ENCODE measurements around the gene CEP128. TPM values are rescaled to one million over a fixed set of nuclear protein-coding genes. Genes with fewer than 3 reads are reported as not detected.

Gene CEP128
- total RNA-seq, 2 experiments from 2014 or later, result 71.9 to 137 TPM

GRCh38 chr14:80844872-80845271 is 96.7 kb downstream of the CEP128 start:
- Histone ChIP-seq H3K4me3 (ENCODE audit: low read depth, low read length, poor library complexity, severe bottlenecking) (no peak overlapping the region), H3K4me2 (ENCODE audit: low read length) (no peak overlapping the region), H3K79me2 (ENCODE audit: insufficient read depth, low read depth, low read length) (no peaks in the 10 kb centered on the region), H3K9me2 (ENCODE audit: insufficient read depth, low read length) (no peaks in the 10 kb centered on the region), H3K9me3 (ENCODE audit: low read length) (no peaks in the 10 kb centered on the region), H2AFZ (ENCODE audit: low read length) (no peak overlapping the region), H3K4me1 (ENCODE audit: insufficient read depth, low read length, poor library complexity, severe bottlenecking) (no peaks in the 10 kb centered on the region), H3K36me3 (ENCODE audit: insufficient read depth, low read length) (peaks cover 5% of the 10 kb centered on the region; the same call in 1 of the 2 replicates), H3K27ac (ENCODE audit: low read depth, low read length, poor library complexity, severe bottlenecking) (no peak overlapping the region), H4K20me1 (ENCODE audit: insufficient read depth, low read length) (no peaks in the 10 kb centered on the region)
- intact Hi-C loops (cut with micrococcal nuclease; ENCODE audit: unreplicated experiment), result loop anchor here (10.0 kb wide), 1 partner anchor 630 kb away; the partner anchor contains the start of gene DIO2
- no TSS peak for BruUV-seq (replicated peaks)
- CTCF ChIA-PET (ENCODE audit: unreplicated experiment), result no interaction called here
- TF ChIP-seq CTCF (conservative IDR thresholded peaks at IDR 0.05; ENCODE audit: low read length), result no peak
- TF ChIP-seq EZH2phosphoT487 (IDR thresholded peaks at IDR 0.05; ENCODE audit: borderline replicate concordance, low read depth, low read length), result no peak
- DNase-seq (ENCODE audit: low spot score), result no peak
- POLR2A ChIA-PET, result no interaction called here

GRCh38 chr14:80839743-80840142 is 101.8 kb downstream of the CEP128 start:
- H3K4me1 ChIP-seq (ENCODE audit: insufficient read depth, low read length, poor library complexity, severe bottlenecking), result no peaks in the 10 kb centered on the region
- H2AFZ ChIP-seq (ENCODE audit: low read length), result no peak overlapping the region
- no peak for DNase-seq (ENCODE audit: low spot score)
- intact Hi-C loops (cut with micrococcal nuclease; ENCODE audit: unreplicated experiment), result loop anchor here (10.0 kb wide), 1 partner anchor 625 kb away; the partner anchor contains the start of gene DIO2
- CTCF ChIA-PET (ENCODE audit: unreplicated experiment), result no interaction called here
- no peak for TF ChIP-seq EZH2phosphoT487 (IDR thresholded peaks at IDR 0.05; ENCODE audit: borderline replicate concordance, low read depth, low read length)
- no peak for TF ChIP-seq CTCF (conservative IDR thresholded peaks at IDR 0.05; ENCODE audit: low read length)
- POLR2A ChIA-PET, result interaction anchor here (0.6 to 1.7 kb wide), 7 partner anchors 8 to 1991 kb away, joined by 3 to 7 read pairs (median 4); no protein-coding TSS in a partner anchor
- BruUV-seq (replicated peaks), result TSS peak; percentile 18
- peaks cover 43% of the 10 kb centered on the region for H3K36me3 ChIP-seq (ENCODE audit: insufficient read depth, low read length)
- no peaks in the 10 kb centered on the region for H3K9me2 ChIP-seq (ENCODE audit: insufficient read depth, low read length)
- no peak overlapping the region for H3K27ac ChIP-seq (ENCODE audit: low read depth, low read length, poor library complexity, severe bottlenecking)
- no peak overlapping the region for H3K4me2 ChIP-seq (ENCODE audit: low read length)
- no peaks in the 10 kb centered on the region for H4K20me1 ChIP-seq (ENCODE audit: insufficient read depth, low read length)
- no peak overlapping the region for H3K4me3 ChIP-seq (ENCODE audit: low read depth, low read length, poor library complexity, severe bottlenecking)
- H3K9me3 ChIP-seq (ENCODE audit: low read length), result no peaks in the 10 kb centered on the region
- H3K79me2 ChIP-seq (ENCODE audit: insufficient read depth, low read depth, low read length), result no peaks in the 10 kb centered on the region

GRCh38 chr14:80809663-80810062 is 131.9 kb downstream of the CEP128 start:
- no peak overlapping the region for H2AFZ ChIP-seq (ENCODE audit: low read length)
- H3K4me2 ChIP-seq (ENCODE audit: low read length), result no peak overlapping the region
- DNase-seq (ENCODE audit: low spot score), result no peak
- no peak for TF ChIP-seq CTCF (conservative IDR thresholded peaks at IDR 0.05; ENCODE audit: low read length)
- no peak for TF ChIP-seq EZH2phosphoT487 (IDR thresholded peaks at IDR 0.05; ENCODE audit: borderline replicate concordance, low read depth, low read length)
- H3K4me3 ChIP-seq (ENCODE audit: low read depth, low read length, poor library complexity, severe bottlenecking), result no peak overlapping the region
- peaks cover 19% of the 10 kb centered on the region for H3K36me3 ChIP-seq (ENCODE audit: insufficient read depth, low read length)
- intact Hi-C loops (cut with micrococcal nuclease; ENCODE audit: unreplicated experiment), result no loop called here
- H3K79me2 ChIP-seq (ENCODE audit: insufficient read depth, low read depth, low read length), result no peaks in the 10 kb centered on the region
- H3K9me3 ChIP-seq (ENCODE audit: low read length), result no peaks in the 10 kb centered on the region
- ChIA-PET POLR2A (no interaction called here), CTCF (ENCODE audit: unreplicated experiment) (no interaction called here)
- no peaks in the 10 kb centered on the region for H3K9me2 ChIP-seq (ENCODE audit: insufficient read depth, low read length)
- H3K4me1 ChIP-seq (ENCODE audit: insufficient read depth, low read length, poor library complexity, severe bottlenecking), result no peaks in the 10 kb centered on the region
- no peak overlapping the region for H3K27ac ChIP-seq (ENCODE audit: low read depth, low read length, poor library complexity, severe bottlenecking)
- no TSS peak for BruUV-seq (replicated peaks)
- H4K20me1 ChIP-seq (ENCODE audit: insufficient read depth, low read length), result no peaks in the 10 kb centered on the region

Measured in OCI-LY7 (cell line).